H1 (cell line): ENCODE measurements around the gene INPP5A. TPM values are rescaled to one million over a fixed set of nuclear protein-coding genes. Genes with fewer than 3 reads are reported as not detected.

Experiments
- CTCF ChIA-PET: fragments of 300-600 bp; sonication (Branson Sonifier 250); formaldehyde crosslinking; loops from one replicate; lab custom pipeline; 2021; ENCODE audit not compliant: partially characterized antibody; lab: Charles Lee
- POLR2A ChIA-PET: fragments of 300-600 bp; sonication (Branson Sonifier 250); formaldehyde crosslinking; loops from one replicate; lab custom pipeline; 2021; ENCODE audit warnings: inconsistent platforms; ENCODE audit not compliant: partially characterized antibody; lab: Charles Lee
- DNase-seq, 2 experiments: peaks; one replicate each; pipeline versions ENCODE4 v3.0.0 to v3.0.0-alpha.2; 2010 to 2022; ENCODE audit warnings: low spot score in 2 of 2, low read depth in 1 of 2, mixed read lengths in 1 of 2
- FAIRE-seq: peaks from 2 replicates; lab custom pipeline; 2011; peaks lifted over from hg19 to GRCh38; lab: Jason Lieb, UNC
- H2AFZ ChIP-seq: 2 replicates; pipeline ENCODE4 v1.8.1; 2012; ENCODE audit warnings: low read length, inconsistent platforms
- H2AK5ac ChIP-seq: 2 replicates; pipeline ENCODE4 v1.6.1; 2013; ENCODE audit warnings: low read depth, low read length
- H2BK120ac ChIP-seq: replicated peaks from 2 replicates; pipeline ENCODE3; 2013; ENCODE audit warnings: low read depth, low read length, inconsistent platforms
- H2BK12ac ChIP-seq: 2 replicates; pipeline ENCODE4 v1.6.1; 2013; ENCODE audit warnings: low read depth, low read length
- H2BK15ac ChIP-seq: 2 replicates; pipeline ENCODE4 v1.6.1; 2013; ENCODE audit warnings: low read length
- H2BK20ac ChIP-seq: 2 replicates; pipeline ENCODE4 v1.6.1; 2013; ENCODE audit warnings: low read length
- H2BK5ac ChIP-seq: 2 replicates; pipeline ENCODE4 v1.6.1; 2013; ENCODE audit warnings: low read depth, low read length
- H3K14ac ChIP-seq: 2 replicates; pipeline ENCODE4 v1.6.1; 2013; ENCODE audit warnings: inconsistent platforms; ENCODE audit not compliant: insufficient read length
- H3K18ac ChIP-seq: 2 replicates; pipeline ENCODE4 v1.6.1; 2013; ENCODE audit warnings: low read length; ENCODE audit errors: extremely low read depth
- H3K23ac ChIP-seq: 2 replicates; pipeline ENCODE4 v1.6.1; 2013; ENCODE audit warnings: inconsistent platforms; ENCODE audit not compliant: insufficient read length
- H3K23me2 ChIP-seq: 2 replicates; pipeline ENCODE4 v1.6.1; 2013; ENCODE audit warnings: low read depth, low read length
- H3K27ac ChIP-seq: 2 replicates; pipeline ENCODE4 v1.6.1; 2011; ENCODE audit warnings: low read depth, low read length, inconsistent platforms
- H3K27me3 ChIP-seq, 4 experiments: replicated peaks in 1 of 4; 1 replicate in 1 of 4; 2 replicates in 3 of 4; pipeline versions ENCODE4 v1.6.1 to v1.8.1; 2011 to 2013; ENCODE audit warnings: low read length in 3 of 4, mild to moderate bottlenecking in 3 of 4, inconsistent platforms in 2 of 4, mixed read lengths in 2 of 4, moderate library complexity in 1 of 4; ENCODE audit not compliant: control insufficient read depth in 3 of 4, insufficient read depth in 3 of 4; ENCODE audit errors: extremely low read depth in 1 of 4
- H3K36me3 ChIP-seq, 4 experiments: 2 replicates each; pipeline versions ENCODE4 v1.6.1 to v1.8.1; 2011 to 2013; ENCODE audit warnings: mild to moderate bottlenecking in 4 of 4, low read length in 3 of 4, moderate library complexity in 2 of 4, control low read depth in 1 of 4, inconsistent platforms in 1 of 4; ENCODE audit not compliant: insufficient read depth in 4 of 4, control insufficient read depth in 2 of 4
- H3K4ac ChIP-seq: replicated peaks from 2 replicates; pipeline ENCODE3; 2013; ENCODE audit warnings: low read length, low read depth, mixed read lengths, inconsistent platforms; ENCODE audit not compliant: insufficient read length
- H3K4me1 ChIP-seq, 4 experiments: replicated peaks in 1 of 4; 1 replicate in 1 of 4; 2 replicates in 3 of 4; pipeline versions ENCODE4 v1.6.1 to v1.8.1; 2011 to 2013; ENCODE audit warnings: low read length in 3 of 4, inconsistent platforms in 2 of 4, mixed read lengths in 1 of 4; ENCODE audit not compliant: insufficient read depth in 4 of 4, control insufficient read depth in 3 of 4
- H3K4me2 ChIP-seq, 2 experiments: 2 replicates each; pipeline versions ENCODE4 v1.6.1 to v1.8.1; 2011 to 2013; ENCODE audit warnings: low read depth in 2 of 2, low read length in 2 of 2, control low read depth in 1 of 2, inconsistent platforms in 1 of 2, mild to moderate bottlenecking in 1 of 2; ENCODE audit not compliant: insufficient read depth in 1 of 2
- H3K4me3 ChIP-seq, 4 experiments: fragments of 200-600, 300-600 bp in 1 of 4; sonication (generic), shearing (Covaris generic), sonication (Bioruptor Twin) in 1 of 4; 2 replicates each; pipeline versions ENCODE4 v1.5.1 to v1.8.1; 2011 to 2016; ENCODE audit warnings: low read length in 4 of 4, low read depth in 3 of 4, control low read depth in 2 of 4, inconsistent platforms in 2 of 4, mild to moderate bottlenecking in 2 of 4, mixed read lengths in 1 of 4, moderate library complexity in 1 of 4; ENCODE audit not compliant: insufficient read depth in 2 of 4; ENCODE audit errors: extremely low read depth in 1 of 4
- H3K56ac ChIP-seq: replicated peaks from 2 replicates; pipeline ENCODE3; 2013; ENCODE audit warnings: low read depth, mild to moderate bottlenecking, mixed read lengths, low read length, inconsistent platforms; ENCODE audit not compliant: insufficient read length
- H3K79me1 ChIP-seq: 2 replicates; pipeline ENCODE4 v1.6.1; 2013; ENCODE audit warnings: low read depth, low read length, control low read depth
- H3K79me2 ChIP-seq, 2 experiments: 2 replicates each; pipeline versions ENCODE4 v1.6.1 to v1.8.1; 2012 to 2013; ENCODE audit warnings: low read length in 2 of 2, mild to moderate bottlenecking in 2 of 2, inconsistent platforms in 1 of 2; ENCODE audit not compliant: insufficient read depth in 2 of 2, control insufficient read depth in 1 of 2
- H3K9ac ChIP-seq, 4 experiments: replicated peaks in 1 of 4; 1 replicate in 1 of 4; 2 replicates in 3 of 4; pipeline versions ENCODE4 v1.6.1 to v1.8.1; 2011 to 2013; ENCODE audit warnings: low read depth in 3 of 4, low read length in 3 of 4, control low read depth in 2 of 4, mild to moderate bottlenecking in 2 of 4, moderate library complexity in 2 of 4, inconsistent platforms in 1 of 4; ENCODE audit errors: extremely low read depth in 1 of 4
- H3K9me3 ChIP-seq, 2 experiments: 2 replicates each; pipeline versions ENCODE4 v1.6.1 to v1.8.1; 2012 to 2013; ENCODE audit warnings: mild to moderate bottlenecking in 2 of 2, moderate library complexity in 2 of 2, control low read depth in 1 of 2, inconsistent platforms in 1 of 2, low read depth in 1 of 2, low read length in 1 of 2, mixed read lengths in 1 of 2; ENCODE audit not compliant: insufficient read depth in 2 of 2
- H4K20me1 ChIP-seq, 2 experiments: replicated peaks in 1 of 2; 2 replicates each; pipeline versions ENCODE3 to v1.8.1; 2011 to 2013; ENCODE audit warnings: inconsistent platforms in 2 of 2, low read length in 2 of 2, mild to moderate bottlenecking in 1 of 2; ENCODE audit not compliant: insufficient read depth in 2 of 2, control insufficient read depth in 1 of 2
- H4K5ac ChIP-seq: 2 replicates; pipeline ENCODE4 v1.6.1; 2013; ENCODE audit warnings: low read length, low read depth, mixed read lengths, inconsistent platforms; ENCODE audit not compliant: insufficient read length
- H4K8ac ChIP-seq: 2 replicates; pipeline ENCODE4 v1.8.0; 2013; ENCODE audit warnings: mild to moderate bottlenecking, moderate library complexity, low read length, inconsistent platforms; ENCODE audit not compliant: insufficient read depth; ENCODE audit errors: extremely low read depth
- H4K91ac ChIP-seq: replicated peaks from 2 replicates; pipeline ENCODE3; 2013; ENCODE audit warnings: low read length, mixed read lengths, inconsistent platforms; ENCODE audit not compliant: insufficient read length
- ASH2L ChIP-seq: fragments of 200-600, 300-600 bp; sonication (generic); IDR thresholded peaks from one replicate; pipeline ENCODE4 v1.7.1; 2017; ENCODE audit warnings: low read length
- CHD1 ChIP-seq: IDR thresholded peaks from 2 replicates; pipeline ENCODE4 v1.6.1; 2012; ENCODE audit warnings: low read depth, low read length, improper control_type of control experiment
- CTBP2 ChIP-seq: IDR thresholded peaks from 2 replicates; pipeline ENCODE4 v1.7.0; 2011; ENCODE audit warnings: borderline replicate concordance, mild to moderate bottlenecking, moderate library complexity, mixed read lengths, low read length; ENCODE audit not compliant: insufficient read depth, insufficient read length
- GABPA ChIP-seq: IDR thresholded peaks from 2 replicates; pipeline ENCODE4 v1.6.1; 2011; ENCODE audit warnings: mild to moderate bottlenecking, low read length, moderate library complexity, borderline replicate concordance; ENCODE audit not compliant: insufficient read depth
- JUN ChIP-seq: IDR thresholded peaks from 2 replicates; pipeline ENCODE4 v1.6.1; 2011; ENCODE audit warnings: low read depth, mild to moderate bottlenecking, improper control_type of control experiment, low read length
- JUND ChIP-seq: IDR thresholded peaks from 2 replicates; pipeline ENCODE4 v1.6.1; 2011; ENCODE audit warnings: mild to moderate bottlenecking, improper control_type of control experiment, low read length
- KDM5A ChIP-seq: fragments of 200-600 bp; IDR thresholded peaks from 2 replicates; pipeline ENCODE4 v1.7.1; 2012; ENCODE audit warnings: mild to moderate bottlenecking, low read length, inconsistent platforms, mixed read lengths
- MAFK ChIP-seq: IDR thresholded peaks from 2 replicates; pipeline ENCODE4 v1.6.1; 2012; ENCODE audit warnings: low read depth, mild to moderate bottlenecking, improper control_type of control experiment, low read length
- POLR2A ChIP-seq, 2 experiments: IDR thresholded peaks; 1 replicate in 1 of 2; 2 replicates in 1 of 2; pipeline ENCODE4 v1.6.1; 2011; ENCODE audit warnings: low read depth in 2 of 2, low read length in 2 of 2, mild to moderate bottlenecking in 2 of 2; ENCODE audit errors: control extremely low read depth in 1 of 2
- RBBP5 ChIP-seq: IDR thresholded peaks from 2 replicates; pipeline ENCODE4 v1.7.1; 2012; ENCODE audit warnings: low read depth, mild to moderate bottlenecking, inconsistent platforms, low read length, moderate library complexity, borderline replicate concordance
- SP1 ChIP-seq: IDR thresholded peaks from 2 replicates; pipeline ENCODE4 v1.6.1; 2011; ENCODE audit warnings: low read depth, low read length
- SP4 ChIP-seq: IDR thresholded peaks from 2 replicates; pipeline ENCODE4 v1.6.1; 2012; ENCODE audit warnings: low read length, inconsistent platforms
- TAF1 ChIP-seq: IDR thresholded peaks from 2 replicates; pipeline ENCODE4 v1.6.1; 2011; ENCODE audit warnings: mild to moderate bottlenecking, low read depth, low read length
- TBP ChIP-seq: IDR thresholded peaks from 2 replicates; pipeline ENCODE4 v1.6.1; 2011; ENCODE audit warnings: low read depth, low read length, improper control_type of control experiment
- USF2 ChIP-seq: IDR thresholded peaks from 2 replicates; pipeline ENCODE4 v1.6.1; 2011; ENCODE audit warnings: low read length, improper control_type of control experiment
- WGBS, 2 experiments: shearing (Covaris generic) in 1 of 2; methylation state at CpG; one replicate each; pipeline versions ENCODE4 v1.1.6 to v1.1.7; 2013 to 2015; ENCODE audit warnings: low lambda C conversion rate in 2 of 2, mixed read lengths in 2 of 2, inconsistent platforms in 1 of 2, low coverage in 1 of 2, missing lambda C conversion rate in 1 of 2; ENCODE audit not compliant: insufficient replicate concordance in 2 of 2, insufficient coverage in 1 of 2, insufficient read length in 1 of 2; ENCODE audit errors: extremely low coverage in 1 of 2, missing lambda C conversion rate in 1 of 2; 5-methylcytosine and 5-hydroxymethylcytosine counted together
- polyA plus RNA-seq, 7 experiments: library from polyadenylated mRNA; depleted of rRNA in 3 of 7; stranded (reverse) in 5 of 7; unstranded in 2 of 7; fragments of >200 nt in 5 of 7; fragments of 200-250 nt in 2 of 7; gene quantifications; 1 replicate in 5 of 7; 2 replicates in 1 of 7; 4 replicates in 1 of 7; pipeline versions ENCODE4 v1.2.1 to v1.2.3, GENCODE V29; 2011 to 2013; ENCODE audit warnings: missing spikeins in 2 of 7, mixed read lengths in 2 of 7
- total RNA-seq: library from RNA; stranded (reverse); fragmentation: NEBNext Ultra II Directional; extraction: Animal tissue kit (Norgen Biotek cat#: 25700); gene quantifications from 2 replicates; pipeline ENCODE4 v1.2.1, GENCODE V29; 2021

Gene INPP5A
- total and polyA plus RNA-seq, 2 of the 8 experiments (the other 6 are each of a cell fraction or from before 2014, with no cell fraction given) = 19.7 to 27.5 TPM

- no peak overlapping the region for H2BK120ac ChIP-seq
- H3K4ac ChIP-seq = no peak overlapping the region
- no peak overlapping the region for H3K27ac ChIP-seq
- no peak overlapping the region for H3K23ac ChIP-seq
- peaks cover 0 to 9% (median 5%) of the 10 kb centered on the region in 4 experiments; a peak in 5 of 7 replicates for H3K27me3 ChIP-seq
- DNase-seq (no peak), FAIRE-seq (no peak)
- H3K23me2 ChIP-seq = no peaks in the 10 kb centered on the region; the same call in 1 of the 2 replicates
- H2AK5ac ChIP-seq = no peak overlapping the region
- 93% methylated on average over 3 of the region's 3 CpGs; no CpG with 5 or more reads in 1 of the 2 experiments for WGBS, 2 experiments
- H2AFZ ChIP-seq = no peak overlapping the region
- no peak overlapping the region for H2BK20ac ChIP-seq
- H3K36me3 ChIP-seq = no peaks in the 10 kb centered on the region
- H3K4me2 ChIP-seq = no peak overlapping the region
- H3K4me1 ChIP-seq = peaks cover 0 to 29% (median 17%) of the 10 kb centered on the region in 4 experiments; a peak in 6 of 7 replicates
- H3K18ac ChIP-seq = no peak overlapping the region
- H2BK15ac ChIP-seq = no peak overlapping the region
- H4K8ac ChIP-seq = no peak overlapping the region
- no peaks in the 10 kb centered on the region for H3K9me3 ChIP-seq
- ChIA-PET POLR2A (interaction anchor here (0.8 kb wide), 1 partner anchor 17 kb away, joined by 3 read pairs; no protein-coding TSS in a partner anchor), CTCF (interaction anchor here (0.6 to 1.2 kb wide), 7 partner anchors 37 to 432 kb away, joined by 3 read pairs; no protein-coding TSS in a partner anchor)
- H3K14ac ChIP-seq = no peak overlapping the region
- H3K79me2 ChIP-seq = peaks cover 0 to 45% of the 10 kb centered on the region in 2 experiments; a peak in 2 of 4 replicates
- H4K20me1 ChIP-seq = peaks cover 2 to 19% of the 10 kb centered on the region in 2 experiments
- no peak overlapping the region for H4K5ac ChIP-seq
- H3K56ac ChIP-seq = no peak overlapping the region
- H2BK5ac ChIP-seq = no peak overlapping the region
- H4K91ac ChIP-seq = no peak overlapping the region
- no peak overlapping the region for H2BK12ac ChIP-seq
- no peak overlapping the region for H3K9ac ChIP-seq
- H3K79me1 ChIP-seq = peaks cover 12% of the 10 kb centered on the region
- TF ChIP-seq JUN (no peak), JUND (no peak), TAF1 (no peak), SP1 (no peak), KDM5A (no peak), ASH2L (no peak), POLR2A (IDR thresholded peaks at IDR 0.05; ENCODE audit: control extremely low read depth in 1 of 2, low read depth in 2 of 2, low read length in 2 of 2) (no peak), USF2 (no peak), GABPA (no peak), MAFK (no peak), TBP (no peak), SP4 (no peak), CHD1 (no peak), RBBP5 (no peak), CTBP2 (no peak)
- H3K4me3 ChIP-seq = no peak overlapping the region
These were observed 5.2 kb downstream of the INPP5A start for GRCh38 chr10:132542819-132543218.
